BE2C (cell line): ENCODE measurements around the gene ARPC5L.
A peak's percentile ranks its signal among the peaks of the same experiment; 100 is the strongest.

ENCODE experiments used
- DNase-seq: peaks from one replicate; pipeline ENCODE4 v3.0.0-alpha.2; 2020
- H3K27me3 ChIP-seq: fragments of 250-450 bp; sonication (Bioruptor Pico); 2 replicates; pipeline ENCODE4 v1.5.1; 2020; ENCODE audit warnings: mild to moderate bottlenecking
- H3K36me3 ChIP-seq: fragments of 250-450 bp; sonication (Bioruptor Pico); 2 replicates; pipeline ENCODE4 v1.5.1; 2020; ENCODE audit warnings: mild to moderate bottlenecking
- H3K4me1 ChIP-seq: fragments of 250-450 bp; sonication (Bioruptor Pico); 2 replicates; pipeline ENCODE4 v1.5.1; 2020
- H3K4me3 ChIP-seq: 2 replicates; pipeline ENCODE4 v1.5.1; 2011; ENCODE audit warnings: low read depth, low read length
- H3K9me3 ChIP-seq: fragments of 250-450 bp; sonication (Bioruptor Pico); 2 replicates; pipeline ENCODE4 v1.5.1; 2020
- CTCF ChIP-seq: IDR thresholded peaks from 2 replicates; pipeline ENCODE4 v1.5.1; 2012; ENCODE audit warnings: mild to moderate bottlenecking, low read depth, low read length

The ARPC5L gene

GRCh38 chr9:124815601-124816000 lies 46.3 kb upstream of the ARPC5L start:
- peaks cover 6% of the 10 kb centered on the region for H3K4me1 ChIP-seq
- no peak for DNase-seq
- no peak for TF ChIP-seq CTCF
- no peaks in the 10 kb centered on the region for H3K27me3 ChIP-seq
- H3K9me3 ChIP-seq, result no peaks in the 10 kb centered on the region
- H3K36me3 ChIP-seq, result no peaks in the 10 kb centered on the region
- H3K4me3 ChIP-seq, result no peak overlapping the region

GRCh38 chr9:124818431-124819281 lies 43.3 kb upstream of the ARPC5L start:
- Histone ChIP-seq H3K4me3 (no peak overlapping the region; the same call in 1 of the 2 replicates), H3K9me3 (no peaks in the 10 kb centered on the region), H3K27me3 (no peaks in the 10 kb centered on the region), H3K4me1 (peaks cover 8% of the 10 kb centered on the region), H3K36me3 (no peaks in the 10 kb centered on the region)
- DNase-seq, result peak; percentile 75
- no peak for TF ChIP-seq CTCF

GRCh38 chr9:124820698-124821623 lies 41.0 kb upstream of the ARPC5L start:
- no peaks in the 10 kb centered on the region for H3K27me3 ChIP-seq
- no peak overlapping the region for H3K4me3 ChIP-seq
- no peaks in the 10 kb centered on the region for H3K36me3 ChIP-seq
- DNase-seq, result no peak
- TF ChIP-seq CTCF, result no peak
- peaks cover 8% of the 10 kb centered on the region for H3K4me1 ChIP-seq
- H3K9me3 ChIP-seq, result no peaks in the 10 kb centered on the region

GRCh38 chr9:124828489-124829333 lies 33.2 kb upstream of the ARPC5L start:
- no peak for DNase-seq
- no peak for TF ChIP-seq CTCF

GRCh38 chr9:124829334-124829669 lies 32.6 kb upstream of the ARPC5L start:
- no peak for TF ChIP-seq CTCF

More at GRCh38 chr9:124828489-124829333, 33.2 kb upstream of the ARPC5L start:
- Histone ChIP-seq H3K4me1 (no peaks in the 10 kb centered on the region), H3K4me3 (no peak overlapping the region), H3K27me3 (no peaks in the 10 kb centered on the region), H3K36me3 (no peaks in the 10 kb centered on the region), H3K9me3 (no peaks in the 10 kb centered on the region)

More at GRCh38 chr9:124829334-124829669, 32.6 kb upstream of the ARPC5L start:
- Histone ChIP-seq H3K27me3 (no peaks in the 10 kb centered on the region), H3K4me3 (no peak overlapping the region), H3K4me1 (no peaks in the 10 kb centered on the region), H3K9me3 (no peaks in the 10 kb centered on the region), H3K36me3 (no peaks in the 10 kb centered on the region)
- no peak for DNase-seq
